ENCODE measurements around the gene TAF1D. TPM values are rescaled to one million over a fixed set of nuclear protein-coding genes. Genes with fewer than 3 reads are reported as not detected.

TAF1D gene
- polyA plus RNA-seq, 1 donor from 2014 or later = 204 TPM

DNA sequence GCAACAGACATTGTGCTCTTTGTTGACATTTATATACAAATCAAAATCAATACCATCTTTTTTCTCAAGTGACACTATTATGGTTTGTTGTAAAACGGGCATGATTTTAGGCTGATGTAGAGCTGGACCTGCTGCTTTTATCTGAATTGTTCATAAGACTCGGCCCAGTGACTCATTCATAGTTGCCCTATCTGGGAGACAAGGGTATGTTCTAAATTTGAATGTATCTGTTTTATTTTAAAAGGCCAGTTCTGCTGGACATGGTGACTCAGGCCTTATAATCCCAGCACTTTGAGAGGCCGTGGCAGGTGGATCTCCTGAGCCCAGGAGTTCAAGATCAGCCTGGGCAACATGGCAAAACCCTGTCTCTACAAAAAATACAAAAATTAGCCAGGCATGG is 40.5 kb downstream of the TAF1D start:
- TF ChIP-seq, protein P1, sequence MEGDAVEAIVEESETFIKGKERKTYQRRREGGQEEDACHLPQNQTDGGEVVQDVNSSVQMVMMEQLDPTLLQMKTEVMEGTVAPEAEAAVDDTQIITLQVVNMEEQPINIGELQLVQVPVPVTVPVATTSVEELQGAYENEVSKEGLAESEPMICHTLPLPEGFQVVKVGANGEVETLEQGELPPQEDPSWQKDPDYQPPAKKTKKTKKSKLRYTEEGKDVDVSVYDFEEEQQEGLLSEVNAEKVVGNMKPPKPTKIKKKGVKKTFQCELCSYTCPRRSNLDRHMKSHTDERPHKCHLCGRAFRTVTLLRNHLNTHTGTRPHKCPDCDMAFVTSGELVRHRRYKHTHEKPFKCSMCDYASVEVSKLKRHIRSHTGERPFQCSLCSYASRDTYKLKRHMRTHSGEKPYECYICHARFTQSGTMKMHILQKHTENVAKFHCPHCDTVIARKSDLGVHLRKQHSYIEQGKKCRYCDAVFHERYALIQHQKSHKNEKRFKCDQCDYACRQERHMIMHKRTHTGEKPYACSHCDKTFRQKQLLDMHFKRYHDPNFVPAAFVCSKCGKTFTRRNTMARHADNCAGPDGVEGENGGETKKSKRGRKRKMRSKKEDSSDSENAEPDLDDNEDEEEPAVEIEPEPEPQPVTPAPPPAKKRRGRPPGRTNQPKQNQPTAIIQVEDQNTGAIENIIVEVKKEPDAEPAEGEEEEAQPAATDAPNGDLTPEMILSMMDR (IDR thresholded peaks at IDR 0.05; ENCODE audit: poor library complexity, severe bottlenecking) = no peak
- TF ChIP-seq SMC3 (conservative IDR thresholded peaks at IDR 0.05; ENCODE audit: poor library complexity) = no peak
- no peak for TF ChIP-seq EP300 (conservative IDR thresholded peaks at IDR 0.05; ENCODE audit: poor library complexity, severe bottlenecking)
- no peak for TF ChIP-seq RAD21 (conservative IDR thresholded peaks at IDR 0.05)
- no peak for TF ChIP-seq TAF1 (IDR thresholded peaks at IDR 0.05; ENCODE audit: low read depth)
- TF ChIP-seq, protein P2, sequence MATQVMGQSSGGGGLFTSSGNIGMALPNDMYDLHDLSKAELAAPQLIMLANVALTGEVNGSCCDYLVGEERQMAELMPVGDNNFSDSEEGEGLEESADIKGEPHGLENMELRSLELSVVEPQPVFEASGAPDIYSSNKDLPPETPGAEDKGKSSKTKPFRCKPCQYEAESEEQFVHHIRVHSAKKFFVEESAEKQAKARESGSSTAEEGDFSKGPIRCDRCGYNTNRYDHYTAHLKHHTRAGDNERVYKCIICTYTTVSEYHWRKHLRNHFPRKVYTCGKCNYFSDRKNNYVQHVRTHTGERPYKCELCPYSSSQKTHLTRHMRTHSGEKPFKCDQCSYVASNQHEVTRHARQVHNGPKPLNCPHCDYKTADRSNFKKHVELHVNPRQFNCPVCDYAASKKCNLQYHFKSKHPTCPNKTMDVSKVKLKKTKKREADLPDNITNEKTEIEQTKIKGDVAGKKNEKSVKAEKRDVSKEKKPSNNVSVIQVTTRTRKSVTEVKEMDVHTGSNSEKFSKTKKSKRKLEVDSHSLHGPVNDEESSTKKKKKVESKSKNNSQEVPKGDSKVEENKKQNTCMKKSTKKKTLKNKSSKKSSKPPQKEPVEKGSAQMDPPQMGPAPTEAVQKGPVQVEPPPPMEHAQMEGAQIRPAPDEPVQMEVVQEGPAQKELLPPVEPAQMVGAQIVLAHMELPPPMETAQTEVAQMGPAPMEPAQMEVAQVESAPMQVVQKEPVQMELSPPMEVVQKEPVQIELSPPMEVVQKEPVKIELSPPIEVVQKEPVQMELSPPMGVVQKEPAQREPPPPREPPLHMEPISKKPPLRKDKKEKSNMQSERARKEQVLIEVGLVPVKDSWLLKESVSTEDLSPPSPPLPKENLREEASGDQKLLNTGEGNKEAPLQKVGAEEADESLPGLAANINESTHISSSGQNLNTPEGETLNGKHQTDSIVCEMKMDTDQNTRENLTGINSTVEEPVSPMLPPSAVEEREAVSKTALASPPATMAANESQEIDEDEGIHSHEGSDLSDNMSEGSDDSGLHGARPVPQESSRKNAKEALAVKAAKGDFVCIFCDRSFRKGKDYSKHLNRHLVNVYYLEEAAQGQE (IDR thresholded peaks at IDR 0.05; ENCODE audit: borderline replicate concordance) = no peak
- no peak for TF ChIP-seq MXI1 (conservative IDR thresholded peaks at IDR 0.05; ENCODE audit: poor library complexity, severe bottlenecking)
- no peak for TF ChIP-seq POLR2AphosphoS5 (IDR thresholded peaks at IDR 0.05)
- no peak for TF ChIP-seq EZH2 (IDR thresholded peaks at IDR 0.05; ENCODE audit: borderline replicate concordance, insufficient read depth, low read length, poor library complexity, severe bottlenecking)
- H3K27me3 ChIP-seq (ENCODE audit: insufficient read depth, low read depth, low read length) = no peaks in the 10 kb centered on the region

DNA sequence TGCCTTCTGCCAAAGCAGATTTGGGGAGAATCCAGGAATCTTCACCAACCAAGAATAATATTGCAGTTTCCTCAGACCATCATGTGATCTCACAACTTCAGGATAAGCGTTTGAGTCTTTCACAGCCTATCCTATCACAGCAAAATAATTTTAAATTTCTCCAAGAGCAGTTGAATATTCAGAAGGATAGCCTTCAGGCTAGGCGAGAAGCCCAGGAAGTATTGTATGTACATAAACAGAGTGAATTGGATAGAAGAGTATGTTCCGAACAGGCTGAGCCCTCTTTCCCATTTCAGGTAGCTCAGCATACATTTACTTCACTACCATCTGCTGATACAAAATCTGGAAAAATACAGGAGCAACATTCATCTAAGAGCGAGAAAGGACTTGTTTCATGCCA is 43.7 kb downstream of the TAF1D start:
- TF ChIP-seq, protein P2 (IDR thresholded peaks at IDR 0.05; ENCODE audit: borderline replicate concordance) = no peak
- TF ChIP-seq TAF1 (IDR thresholded peaks at IDR 0.05; ENCODE audit: low read depth) (no peak), POLR2AphosphoS5 (IDR thresholded peaks at IDR 0.05) (no peak), EP300 (conservative IDR thresholded peaks at IDR 0.05; ENCODE audit: poor library complexity, severe bottlenecking) (no peak), SMC3 (conservative IDR thresholded peaks at IDR 0.05; ENCODE audit: poor library complexity) (no peak), EZH2 (IDR thresholded peaks at IDR 0.05; ENCODE audit: borderline replicate concordance, insufficient read depth, low read length, poor library complexity, severe bottlenecking) (no peak), RAD21 (conservative IDR thresholded peaks at IDR 0.05) (no peak), MXI1 (conservative IDR thresholded peaks at IDR 0.05; ENCODE audit: poor library complexity, severe bottlenecking) (no peak)
- TF ChIP-seq, protein P1 (IDR thresholded peaks at IDR 0.05; ENCODE audit: poor library complexity, severe bottlenecking) = no peak
- Histone ChIP-seq H3K36me3 (ENCODE audit: insufficient read depth, low read length) (peaks cover 4% of the 10 kb centered on the region), H3K9me2 (ENCODE audit: insufficient read depth, low read length) (no peaks in the 10 kb centered on the region), H2AFZ (ENCODE audit: low read depth, low read length) (no peak overlapping the region), H4K20me1 (ENCODE audit: insufficient read depth) (no peaks in the 10 kb centered on the region), H3K4me3 (ENCODE audit: low read length) (no peak overlapping the region), H3K9me3 (ENCODE audit: low read length) (no peaks in the 10 kb centered on the region), H3K9ac (ENCODE audit: low read length) (no peak overlapping the region), H3K4me2 (ENCODE audit: low read length) (no peak overlapping the region), H3K27ac (ENCODE audit: low read length) (no peak overlapping the region), H3F3A (ENCODE audit: insufficient read depth, low read length, poor library complexity, severe bottlenecking) (no peaks in the 10 kb centered on the region), H3K27me3 (ENCODE audit: insufficient read depth, low read depth, low read length) (no peaks in the 10 kb centered on the region), H3K79me2 (replicated peaks; ENCODE audit: insufficient read depth, low read length) (no peaks in the 10 kb centered on the region)

More for the DNA sequence above, 40.5 kb downstream of the TAF1D start:
- peaks cover 5% of the 10 kb centered on the region for H3K36me3 ChIP-seq (ENCODE audit: insufficient read depth, low read length)
- no peaks in the 10 kb centered on the region for H3K9me3 ChIP-seq (ENCODE audit: low read length)
- H3K9me2 ChIP-seq (ENCODE audit: insufficient read depth, low read length) = no peaks in the 10 kb centered on the region
- no peak overlapping the region for H2AFZ ChIP-seq (ENCODE audit: low read depth, low read length)
- H3K79me2 ChIP-seq (replicated peaks; ENCODE audit: insufficient read depth, low read length) = no peaks in the 10 kb centered on the region
- H3K4me2 ChIP-seq (ENCODE audit: low read length) = no peak overlapping the region
- no peaks in the 10 kb centered on the region for H4K20me1 ChIP-seq (ENCODE audit: insufficient read depth)
- no peak overlapping the region for H3K4me3 ChIP-seq (ENCODE audit: low read length)
- H3K9ac ChIP-seq (ENCODE audit: low read length) = no peak overlapping the region
- H3K27ac ChIP-seq (ENCODE audit: low read length) = no peak overlapping the region
- no peaks in the 10 kb centered on the region for H3F3A ChIP-seq (ENCODE audit: insufficient read depth, low read length, poor library complexity, severe bottlenecking)
